Stimulated activated CD4-positive, alpha-beta T cell treated with anti-CD3 and anti-CD28 coated beads, TNF-alpha, amount 100 ng/mL, for 4 hours (primary cell): ENCODE data around the gene CARD6.
"Not testable (repeated sequence)": the region's sequence is repeated elsewhere in the genome, so short reads cannot be mapped to it uniquely, and the experiment has no call there.

Experiments
- DNase-seq, 3 experiments: peaks; one replicate each; pipeline ENCODE4 v3.0.0-alpha.2; 2020; ENCODE audit warnings: low read depth in 3 of 3

The CARD6 gene

GRCh38 chr5:40841068-40841805 is at the start of gene CARD6:
Gene CARD6, plus strand, starts transcription at chr5:40841367. Its CDS starts 16 bp downstream, at chr5:40841383.
- no peak for DNase-seq

GRCh38 chr5:40791715-40792139 is 49.4 kb upstream of the CARD6 start:
- DNase-seq: no peak

GRCh38 chr5:40792691-40793090 is 48.5 kb upstream of the CARD6 start:
- DNase-seq: not testable (repeated sequence)

GRCh38 chr5:40794340-40794739 is 46.8 kb upstream of the CARD6 start:
- DNase-seq: not testable (repeated sequence)

GRCh38 chr5:40794877-40795276 is 46.3 kb upstream of the CARD6 start:
- DNase-seq: not testable (repeated sequence)

GRCh38 chr5:40796487-40796889 is 44.7 kb upstream of the CARD6 start:
- no peak for DNase-seq

- peak; percentile 52 to 60 (median 58) for DNase-seq
Observed at GRCh38 chr5:40797273-40798011, 43.7 kb upstream of the CARD6 start.

- peak; percentile 72 to 86 (median 81) for DNase-seq
Observed at GRCh38 chr5:40798012-40798800, 43.0 kb upstream of the CARD6 start, which contains the start of gene PRKAA1. Gene PRKAA1, minus strand, starts transcription at chr5:40798374. Its CDS starts 185 bp downstream, at chr5:40798189.

- no peak for DNase-seq
Observed at GRCh38 chr5:40798801-40799210, 42.4 kb upstream of the CARD6 start.

GRCh38 chr5:40799258-40799657 is 41.9 kb upstream of the CARD6 start:
- DNase-seq: no peak

- DNase-seq: no peak
Observed at GRCh38 chr5:40801771-40802562, 39.2 kb upstream of the CARD6 start.

- DNase-seq: no peak
Observed at GRCh38 chr5:40812125-40812524, 29.0 kb upstream of the CARD6 start.

- DNase-seq: no peak
Observed at GRCh38 chr5:40813698-40814281, 27.4 kb upstream of the CARD6 start.

- DNase-seq: no peak
Observed at GRCh38 chr5:40823459-40823858, 17.7 kb upstream of the CARD6 start.

GRCh38 chr5:40825461-40826043 is 15.6 kb upstream of the CARD6 start:
- not testable (repeated sequence) for DNase-seq

GRCh38 chr5:40826489-40827187 is 14.5 kb upstream of the CARD6 start:
- no peak for DNase-seq

- DNase-seq: no peak
Observed at GRCh38 chr5:40827188-40827977, 13.8 kb upstream of the CARD6 start.

GRCh38 chr5:40828021-40828631 is 13.0 kb upstream of the CARD6 start:
- no peak for DNase-seq
